OCI-LY3 (cell line): Measurements from ENCODE around the gene QPCT.

Experiments used
- H2AFZ ChIP-seq: fragments of 200-600, 300-600 bp; shearing (Covaris generic); 2 replicates; pipeline ENCODE4 v1.6.0; 2014; ENCODE audit warnings: antibody characterized with exemption, low read depth, low read length
- H3K27ac ChIP-seq: fragments of 200-600, 300-600 bp; sonication (generic); 2 replicates; pipeline ENCODE4 v1.5.1; 2014; ENCODE audit warnings: mild to moderate bottlenecking, low read length, moderate library complexity, mixed read lengths
- H3K27me3 ChIP-seq: fragments of 200-600, 300-600 bp; sonication (generic); 2 replicates; pipeline ENCODE4 v1.6.1; 2014; ENCODE audit warnings: low read depth, low read length, mixed read lengths
- H3K36me3 ChIP-seq: fragments of 200-600, 300-600 bp; sonication (generic); replicated peaks from 2 replicates; pipeline ENCODE3; 2014; ENCODE audit warnings: low read depth, low read length, mixed read lengths
- H3K4me1 ChIP-seq: fragments of 300-600, 200-600 bp; sonication (generic); 2 replicates; pipeline ENCODE4 v1.6.1; 2014; ENCODE audit warnings: low read length, mixed read lengths
- H3K4me2 ChIP-seq: fragments of 200-600, 300-600 bp; sonication (generic); 2 replicates; pipeline ENCODE4 v1.6.1; 2014; ENCODE audit warnings: low read length, mixed read lengths
- H3K4me3 ChIP-seq: fragments of 300-600, 200-600 bp; sonication (generic); 2 replicates; pipeline ENCODE4 v1.5.1; 2014; ENCODE audit warnings: antibody characterized with exemption, mild to moderate bottlenecking, low read length, moderate library complexity
- H3K79me2 ChIP-seq: fragments of 300-600, 200-600 bp; shearing (Covaris generic); 2 replicates; pipeline ENCODE4 v1.6.1; 2014; ENCODE audit warnings: mild to moderate bottlenecking, low read length, mixed read lengths
- H3K9ac ChIP-seq: fragments of 300-600, 200-600 bp; shearing (Covaris generic); 2 replicates; pipeline ENCODE4 v1.6.0; 2014; ENCODE audit warnings: mild to moderate bottlenecking, low read length, moderate library complexity
- H3K9me3 ChIP-seq: fragments of 200-600, 300-600 bp; shearing (Covaris generic); 2 replicates; pipeline ENCODE4 v1.6.1; 2014; ENCODE audit warnings: low read length, mixed read lengths; ENCODE audit not compliant: insufficient read depth
- H4K20me1 ChIP-seq: fragments of 200-600, 300-600 bp; sonication (generic); 2 replicates; pipeline ENCODE4 v1.6.1; 2016; ENCODE audit warnings: low read length, mixed read lengths; ENCODE audit not compliant: insufficient read depth
- EZH2phosphoT487 ChIP-seq: fragments of 200-600 bp; shearing (Covaris generic); IDR thresholded peaks from 2 replicates; pipeline ENCODE4 v1.6.1; 2018; ENCODE audit warnings: antibody characterized with exemption, mixed run types, low read depth
- TF ChIP-seq, protein P1 (sequence below): fragments of 200-600, 300-600 bp; sonication (generic); IDR thresholded peaks from 2 replicates; pipeline ENCODE4 v1.5.1; 2014; ENCODE audit warnings: antibody characterized with exemption, low read length, low read depth

The QPCT gene

DNA sequence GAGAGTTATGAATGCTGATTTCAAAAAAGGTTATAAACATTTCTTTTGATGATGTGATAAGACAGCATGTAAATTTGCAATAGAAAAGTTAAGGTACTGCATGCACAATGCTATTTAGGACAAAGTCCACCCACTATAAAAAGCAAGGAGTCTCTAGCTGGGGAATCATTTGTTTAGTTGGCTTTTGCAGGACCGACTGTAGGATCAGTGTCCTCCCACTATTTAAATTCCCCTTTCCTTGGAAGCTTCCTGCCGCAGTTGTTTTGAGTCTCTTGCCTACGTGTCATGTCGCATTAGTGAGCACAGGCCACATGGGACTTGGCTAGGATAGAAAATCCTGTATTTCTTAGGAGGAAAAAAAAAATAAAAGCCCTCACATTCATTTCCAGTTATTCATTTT, 13.1 kb downstream of the QPCT start:
- Histone ChIP-seq H3K79me2 (no peaks in the 10 kb centered on the region), H4K20me1 (peaks cover 2% of the 10 kb centered on the region; the same call in 1 of the 2 replicates), H3K27ac (no peak overlapping the region), H3K4me3 (no peak overlapping the region), H3K4me1 (peaks cover 20% of the 10 kb centered on the region), H3K9ac (no peak overlapping the region), H3K36me3 (no peaks in the 10 kb centered on the region), H3K27me3 (peaks cover 86% of the 10 kb centered on the region), H3K9me3 (no peaks in the 10 kb centered on the region; the same call in 1 of the 2 replicates), H3K4me2 (no peak overlapping the region), H2AFZ (no peak overlapping the region)
- TF ChIP-seq, protein P1, sequence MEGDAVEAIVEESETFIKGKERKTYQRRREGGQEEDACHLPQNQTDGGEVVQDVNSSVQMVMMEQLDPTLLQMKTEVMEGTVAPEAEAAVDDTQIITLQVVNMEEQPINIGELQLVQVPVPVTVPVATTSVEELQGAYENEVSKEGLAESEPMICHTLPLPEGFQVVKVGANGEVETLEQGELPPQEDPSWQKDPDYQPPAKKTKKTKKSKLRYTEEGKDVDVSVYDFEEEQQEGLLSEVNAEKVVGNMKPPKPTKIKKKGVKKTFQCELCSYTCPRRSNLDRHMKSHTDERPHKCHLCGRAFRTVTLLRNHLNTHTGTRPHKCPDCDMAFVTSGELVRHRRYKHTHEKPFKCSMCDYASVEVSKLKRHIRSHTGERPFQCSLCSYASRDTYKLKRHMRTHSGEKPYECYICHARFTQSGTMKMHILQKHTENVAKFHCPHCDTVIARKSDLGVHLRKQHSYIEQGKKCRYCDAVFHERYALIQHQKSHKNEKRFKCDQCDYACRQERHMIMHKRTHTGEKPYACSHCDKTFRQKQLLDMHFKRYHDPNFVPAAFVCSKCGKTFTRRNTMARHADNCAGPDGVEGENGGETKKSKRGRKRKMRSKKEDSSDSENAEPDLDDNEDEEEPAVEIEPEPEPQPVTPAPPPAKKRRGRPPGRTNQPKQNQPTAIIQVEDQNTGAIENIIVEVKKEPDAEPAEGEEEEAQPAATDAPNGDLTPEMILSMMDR = no peak
- no peak for TF ChIP-seq EZH2phosphoT487

DNA sequence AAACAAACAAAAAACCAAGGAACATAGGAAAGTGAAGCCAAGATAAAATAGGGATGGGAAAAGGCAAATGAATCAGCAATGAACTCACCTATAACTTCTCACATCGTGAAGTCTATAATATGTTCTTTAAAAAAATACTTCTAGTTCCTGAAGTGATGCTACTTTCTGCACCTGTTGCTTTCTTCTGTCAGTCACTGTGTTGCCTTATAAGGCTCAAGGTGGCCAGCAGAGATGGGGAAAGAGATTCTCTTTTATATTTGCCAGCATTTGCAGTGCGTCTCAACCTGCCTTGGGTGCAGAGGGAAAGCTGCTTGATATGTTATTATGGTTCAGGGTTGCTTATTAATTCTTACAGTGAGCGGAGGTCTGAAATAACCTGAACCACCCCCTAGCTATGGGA, 14.0 kb downstream of the QPCT start:
- no peaks in the 10 kb centered on the region for H3K79me2 ChIP-seq
- no peak overlapping the region for H3K9ac ChIP-seq
- H3K4me3 ChIP-seq = no peak overlapping the region
- H3K27ac ChIP-seq = no peak overlapping the region
- peaks cover 2% of the 10 kb centered on the region; the same call in 1 of the 2 replicates for H4K20me1 ChIP-seq
- TF ChIP-seq EZH2phosphoT487 = no peak
- TF ChIP-seq, protein P1 = no peak
- H3K4me1 ChIP-seq = peaks cover 20% of the 10 kb centered on the region
- H2AFZ ChIP-seq = no peak overlapping the region
- no peak overlapping the region for H3K4me2 ChIP-seq
- no peaks in the 10 kb centered on the region for H3K36me3 ChIP-seq
- peaks cover 83% of the 10 kb centered on the region for H3K27me3 ChIP-seq
- H3K9me3 ChIP-seq = no peaks in the 10 kb centered on the region

DNA sequence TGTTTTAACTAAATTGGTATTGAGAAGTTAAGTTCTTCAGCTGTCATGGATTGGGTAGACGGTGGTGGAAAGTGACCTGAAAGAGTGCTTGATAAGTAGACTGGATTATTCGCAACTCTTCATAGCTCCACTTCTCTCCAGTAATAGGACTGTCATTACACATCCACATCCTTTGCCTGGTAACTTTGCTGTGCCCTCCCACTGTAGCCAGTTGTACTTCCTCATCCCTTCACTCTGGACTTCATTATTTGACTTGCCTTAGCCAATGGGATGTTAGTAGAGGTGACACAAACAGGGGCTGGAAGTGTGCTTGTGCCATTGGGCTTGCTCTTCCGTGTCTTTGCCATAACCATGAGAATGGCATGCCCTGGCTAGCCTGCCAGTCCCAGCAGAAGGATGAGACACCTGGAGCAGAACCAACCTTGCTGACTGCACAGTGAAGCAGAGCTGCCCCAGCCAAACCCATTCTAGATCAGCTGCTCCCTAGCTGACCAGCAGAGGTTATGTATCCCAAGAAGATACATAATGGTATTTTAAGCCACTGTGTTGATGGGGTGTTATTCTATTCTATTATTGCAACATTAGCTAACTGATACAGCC, 16.9 kb downstream of the QPCT start:
- Histone ChIP-seq H3K9me3 (no peaks in the 10 kb centered on the region), H4K20me1 (peaks cover 2% of the 10 kb centered on the region; the same call in 1 of the 2 replicates), H3K79me2 (no peaks in the 10 kb centered on the region)

DNA sequence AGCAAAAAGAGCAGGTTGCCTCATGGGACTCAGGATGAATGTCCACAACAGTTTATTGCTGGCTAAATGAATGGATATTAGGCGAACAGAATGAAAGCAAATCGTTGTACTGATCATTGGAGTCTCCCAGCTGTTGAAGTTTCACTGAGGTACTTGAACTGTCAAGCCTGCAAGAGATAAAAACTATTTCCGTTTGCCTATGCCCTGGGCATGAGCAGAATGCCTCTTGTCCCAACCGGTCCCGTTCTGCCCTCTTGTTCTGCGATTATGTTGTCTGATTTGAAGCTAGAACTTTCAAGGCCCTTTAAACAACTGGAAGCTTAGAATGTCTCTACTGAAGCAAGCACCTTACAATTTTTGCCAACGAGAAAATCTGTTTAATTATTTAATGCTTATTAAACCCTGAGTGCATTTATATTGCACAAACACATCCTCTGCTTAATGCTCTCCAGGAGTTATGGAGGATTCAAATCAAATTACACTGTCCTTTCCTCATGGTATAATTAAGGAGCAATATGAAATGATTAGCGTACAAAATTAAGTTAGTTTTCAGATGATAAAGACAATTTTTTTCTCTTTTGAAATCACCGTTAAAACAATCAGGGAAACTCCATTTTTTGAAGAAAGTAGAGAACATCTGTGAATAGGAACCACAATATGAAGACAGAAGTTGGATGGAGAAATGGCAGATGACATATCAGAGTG, 17.7 kb downstream of the QPCT start:
- Histone ChIP-seq H3K9me3 (no peaks in the 10 kb centered on the region), H3K27ac (no peak overlapping the region), H2AFZ (no peak overlapping the region), H3K27me3 (peaks cover 87% of the 10 kb centered on the region), H3K79me2 (no peaks in the 10 kb centered on the region), H3K36me3 (no peaks in the 10 kb centered on the region), H3K4me3 (no peak overlapping the region), H4K20me1 (peaks cover 2% of the 10 kb centered on the region; the same call in 1 of the 2 replicates), H3K4me1 (peaks cover 19% of the 10 kb centered on the region), H3K4me2 (no peak overlapping the region), H3K9ac (no peak overlapping the region)
- TF ChIP-seq, protein P1 = no peak
- no peak for TF ChIP-seq EZH2phosphoT487

More for the DNA sequence above, 16.9 kb downstream of the QPCT start:
- Histone ChIP-seq H3K9ac (no peak overlapping the region), H3K27ac (no peak overlapping the region), H2AFZ (no peak overlapping the region), H3K4me1 (peaks cover 19% of the 10 kb centered on the region), H3K4me2 (no peak overlapping the region), H3K4me3 (no peak overlapping the region), H3K36me3 (no peaks in the 10 kb centered on the region), H3K27me3 (peaks cover 87% of the 10 kb centered on the region)
- no peak for TF ChIP-seq EZH2phosphoT487
